ENCODE measurements around the gene TMEM51.

DNA sequence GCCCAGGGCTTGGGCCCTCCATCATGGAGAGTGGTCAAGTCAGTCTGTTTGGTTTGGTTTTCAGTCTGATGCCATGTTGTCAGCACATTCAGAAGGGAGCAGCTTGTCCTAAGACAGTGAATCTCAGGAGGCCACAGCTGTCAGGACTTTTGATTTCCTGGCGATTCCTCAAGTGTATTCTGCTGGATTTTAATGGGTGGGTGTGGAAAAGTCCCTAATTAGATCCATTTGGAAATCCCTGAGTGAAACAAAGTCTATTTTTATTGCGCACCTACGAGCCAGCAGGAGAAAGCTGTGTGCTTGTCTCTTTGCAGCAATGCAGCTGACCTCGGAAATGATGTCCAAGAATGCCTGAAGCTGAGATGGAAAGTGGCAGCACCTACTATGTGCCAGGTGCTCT lies 71.9 kb downstream of the TMEM51 start:
- TF ChIP-seq, protein P1, sequence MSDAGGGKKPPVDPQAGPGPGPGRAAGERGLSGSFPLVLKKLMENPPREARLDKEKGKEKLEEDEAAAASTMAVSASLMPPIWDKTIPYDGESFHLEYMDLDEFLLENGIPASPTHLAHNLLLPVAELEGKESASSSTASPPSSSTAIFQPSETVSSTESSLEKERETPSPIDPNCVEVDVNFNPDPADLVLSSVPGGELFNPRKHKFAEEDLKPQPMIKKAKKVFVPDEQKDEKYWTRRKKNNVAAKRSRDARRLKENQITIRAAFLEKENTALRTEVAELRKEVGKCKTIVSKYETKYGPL (CRISPR knock-in tag; IDR thresholded peaks at IDR 0.05) = no peak
- TF ChIP-seq JUND (CRISPR knock-in tag; IDR thresholded peaks at IDR 0.05) (no peak), POLR2A (IDR thresholded peaks at IDR 0.05; ENCODE audit: insufficient read depth in 1 of 2, low read depth in 2 of 2, low read length in 2 of 2) (no peak), ZBTB26 (CRISPR knock-in tag; IDR thresholded peaks at IDR 0.05; ENCODE audit: borderline replicate concordance) (no peak)
